RKO (cell line): Measurements from ENCODE around the gene KRT80.

Experiments
- DNase-seq: peaks from one replicate; pipeline ENCODE4 v3.0.0-alpha.2; 2016; ENCODE audit warnings: low spot score

KRT80 gene

DNA sequence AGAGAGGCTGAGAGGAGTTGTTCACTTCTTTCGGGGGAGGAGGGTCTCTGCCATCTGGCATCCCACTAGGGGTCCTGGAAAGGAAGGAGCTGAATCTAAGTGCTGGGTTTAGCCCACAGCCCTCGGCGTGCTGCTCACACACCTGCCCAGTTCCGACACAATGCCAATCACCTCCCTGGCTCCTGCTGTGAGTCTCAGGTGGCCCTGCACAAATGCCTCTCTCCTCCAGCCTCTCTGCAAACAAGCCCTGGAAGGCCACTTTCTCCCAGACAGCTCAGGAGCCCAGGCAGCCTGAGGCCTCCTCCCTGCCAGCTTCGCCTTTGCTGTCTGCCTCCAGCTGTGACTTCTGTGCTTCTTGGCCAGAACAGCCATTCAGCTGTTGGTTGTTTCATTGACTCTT is 61.1 kb downstream of the KRT80 start:
- DNase-seq = no peak

GRCh38 chr12:52127683-52128450 is 63.9 kb downstream of the KRT80 start:
- DNase-seq = no peak

GRCh38 chr12:52126605-52127578 is 64.9 kb downstream of the KRT80 start:
- no peak for DNase-seq

DNA sequence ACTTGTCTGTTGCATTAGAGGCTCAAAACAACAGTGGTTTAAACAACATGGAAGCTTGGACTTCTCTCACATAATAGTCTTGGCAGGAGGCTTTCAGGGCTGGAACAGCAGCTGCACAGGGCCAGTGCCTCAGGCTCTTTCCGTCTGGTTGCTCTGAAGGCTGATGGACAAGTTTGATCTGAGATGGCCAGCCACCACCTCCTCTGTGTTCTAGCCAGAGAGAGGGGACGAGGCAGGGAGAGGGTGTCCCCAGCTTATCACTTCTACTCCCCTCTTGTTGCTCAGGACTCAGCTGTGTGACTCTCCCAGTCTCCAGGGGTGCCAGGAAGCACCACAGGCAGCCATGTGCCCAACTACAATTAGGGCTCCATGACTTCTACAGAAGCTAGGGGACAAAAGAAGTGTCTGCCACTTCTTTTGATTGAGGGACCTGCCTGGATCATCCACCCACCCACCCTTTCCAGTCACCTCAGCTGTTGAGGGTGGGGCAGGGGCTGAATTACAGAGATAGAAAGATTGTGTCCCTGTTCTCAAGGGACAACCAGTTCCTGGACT is 65.7 kb downstream of the KRT80 start:
- no peak for DNase-seq

DNA sequence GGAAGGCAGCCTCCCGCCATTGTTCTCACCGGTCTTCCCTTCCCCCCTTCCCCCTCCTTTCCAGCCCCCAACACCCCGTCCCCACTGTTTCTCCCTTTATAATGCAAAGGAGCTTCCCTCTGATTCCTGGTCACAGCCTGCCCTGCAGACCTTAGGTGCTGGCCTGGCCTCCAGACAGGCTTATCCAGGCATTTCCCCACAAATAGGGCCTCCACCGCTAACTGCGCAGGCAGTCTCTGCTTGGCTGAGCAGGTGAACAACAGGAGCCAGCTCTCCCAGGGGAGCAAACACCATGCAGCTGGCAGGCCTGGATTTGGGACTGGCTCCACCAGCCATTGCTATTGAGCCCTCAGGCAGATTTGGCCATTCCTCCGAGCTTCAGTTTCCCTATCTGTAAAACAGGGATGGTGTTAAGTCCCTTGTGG is 66.3 kb downstream of the KRT80 start:
- no peak for DNase-seq

GRCh38 chr12:52123487-52124186 is 68.2 kb downstream of the KRT80 start:
- no peak for DNase-seq

DNA sequence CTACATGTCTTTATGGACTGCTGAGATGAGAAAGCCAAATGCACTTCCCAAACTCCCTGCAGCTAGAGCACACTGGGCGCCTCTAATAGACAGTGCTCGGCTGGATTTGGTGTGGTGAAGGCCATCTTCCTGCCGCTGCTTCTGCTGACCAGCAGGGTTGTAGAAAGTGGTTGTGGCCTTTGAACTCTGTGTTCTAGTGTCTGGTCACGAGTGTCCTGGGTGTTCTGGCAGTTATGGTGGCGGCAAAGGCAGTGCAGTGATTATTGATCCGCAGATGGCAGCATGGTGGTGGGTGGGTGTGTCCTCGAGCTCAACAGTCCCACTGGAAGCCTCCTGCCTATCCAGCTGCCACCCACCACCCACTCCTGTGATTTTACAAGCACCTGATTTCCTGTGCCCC is 68.9 kb downstream of the KRT80 start:
- DNase-seq = no peak

GRCh38 chr12:52122540-52122871 is 69.3 kb downstream of the KRT80 start:
- no peak for DNase-seq

DNA sequence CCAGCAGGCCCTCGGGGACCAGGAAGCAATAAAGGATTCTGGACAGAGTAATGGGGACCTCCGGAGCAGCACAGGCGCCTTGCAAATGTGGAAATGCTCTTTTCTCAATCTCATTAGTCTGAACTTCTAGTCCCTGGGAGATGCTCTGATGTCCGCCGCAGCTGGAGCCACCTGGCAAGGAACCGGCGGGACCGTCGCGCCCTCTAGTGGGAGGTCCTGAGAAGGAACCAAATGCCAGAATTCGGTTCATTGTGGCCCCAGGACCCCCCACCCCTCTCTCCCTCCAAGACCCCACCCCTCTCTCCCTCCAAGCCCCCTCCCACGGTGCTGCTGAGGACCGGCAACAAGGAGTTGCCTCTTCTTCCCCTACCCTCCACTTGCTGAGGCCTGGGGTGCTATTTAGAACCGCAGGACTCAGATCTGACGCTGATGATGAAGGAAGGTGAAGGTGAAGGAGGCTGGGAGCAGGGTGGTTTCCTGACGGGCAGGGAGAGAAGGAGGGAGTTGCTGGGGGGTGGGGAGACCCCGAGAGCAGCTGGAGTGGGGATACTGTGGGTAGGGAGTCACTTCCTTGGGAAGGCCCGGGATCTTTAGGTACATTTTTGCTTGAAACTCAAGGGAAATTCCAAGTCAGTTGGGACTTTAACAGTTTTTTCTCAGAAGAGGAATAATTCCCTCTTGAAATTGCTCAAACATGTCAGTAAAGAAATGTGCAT is 69.8 kb downstream of the KRT80 start:
- DNase-seq = peak; percentile 43

DNA sequence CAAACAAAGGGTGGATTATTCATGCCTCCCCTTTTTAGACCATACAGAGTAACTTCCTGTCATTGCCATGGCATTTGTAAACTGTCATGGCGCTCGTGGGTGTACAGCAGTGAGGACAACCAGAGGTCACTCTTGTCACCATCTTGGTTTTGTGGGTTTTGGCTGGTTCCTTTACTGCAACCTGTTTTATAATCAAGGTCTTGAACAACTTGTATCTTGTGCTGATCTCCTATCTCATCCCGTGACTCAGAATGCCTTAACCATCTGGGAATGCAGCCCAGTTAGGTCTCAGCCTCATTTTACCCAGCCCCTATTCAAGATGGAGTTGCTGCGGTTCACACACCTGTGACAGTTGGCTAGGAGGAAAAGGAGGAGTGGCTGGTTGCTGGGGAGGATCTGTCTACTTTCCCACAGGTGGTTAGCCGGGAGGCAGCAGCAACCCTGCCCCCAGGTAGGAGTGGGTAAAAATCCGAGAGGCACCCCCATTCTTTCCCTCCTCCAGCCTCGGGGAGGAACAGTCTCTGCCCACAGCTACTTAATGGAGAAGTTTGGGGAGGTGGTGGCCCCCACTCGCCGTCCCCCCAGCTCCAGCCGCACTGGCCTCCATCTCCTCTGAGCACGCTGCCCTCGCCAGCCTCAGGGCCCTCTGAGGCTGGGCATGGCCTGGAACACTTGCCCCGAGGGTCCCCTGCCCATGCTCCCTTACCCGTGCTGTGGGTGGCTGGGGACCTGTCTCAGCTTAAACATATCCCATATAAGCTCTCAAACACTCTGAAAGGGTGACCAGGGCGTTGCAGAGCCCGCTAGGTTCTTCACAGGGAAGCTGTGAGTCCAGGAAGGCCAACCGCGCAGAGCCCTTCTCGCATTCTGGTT is 70.6 kb downstream of the KRT80 start:
- DNase-seq = no peak

- no peak for DNase-seq
These were observed 72.2 kb downstream of the KRT80 start for GRCh38 chr12:52119398-52120254.
